Fibroblast of the conjunctiva (primary cell): ENCODE measurements around the gene KIAA1614.

Experiments used
- DNase-seq: peaks from one replicate; pipeline ENCODE4 v3.0.0-alpha.2; 2010; ENCODE audit warnings: low read depth

The KIAA1614 gene

DNA sequence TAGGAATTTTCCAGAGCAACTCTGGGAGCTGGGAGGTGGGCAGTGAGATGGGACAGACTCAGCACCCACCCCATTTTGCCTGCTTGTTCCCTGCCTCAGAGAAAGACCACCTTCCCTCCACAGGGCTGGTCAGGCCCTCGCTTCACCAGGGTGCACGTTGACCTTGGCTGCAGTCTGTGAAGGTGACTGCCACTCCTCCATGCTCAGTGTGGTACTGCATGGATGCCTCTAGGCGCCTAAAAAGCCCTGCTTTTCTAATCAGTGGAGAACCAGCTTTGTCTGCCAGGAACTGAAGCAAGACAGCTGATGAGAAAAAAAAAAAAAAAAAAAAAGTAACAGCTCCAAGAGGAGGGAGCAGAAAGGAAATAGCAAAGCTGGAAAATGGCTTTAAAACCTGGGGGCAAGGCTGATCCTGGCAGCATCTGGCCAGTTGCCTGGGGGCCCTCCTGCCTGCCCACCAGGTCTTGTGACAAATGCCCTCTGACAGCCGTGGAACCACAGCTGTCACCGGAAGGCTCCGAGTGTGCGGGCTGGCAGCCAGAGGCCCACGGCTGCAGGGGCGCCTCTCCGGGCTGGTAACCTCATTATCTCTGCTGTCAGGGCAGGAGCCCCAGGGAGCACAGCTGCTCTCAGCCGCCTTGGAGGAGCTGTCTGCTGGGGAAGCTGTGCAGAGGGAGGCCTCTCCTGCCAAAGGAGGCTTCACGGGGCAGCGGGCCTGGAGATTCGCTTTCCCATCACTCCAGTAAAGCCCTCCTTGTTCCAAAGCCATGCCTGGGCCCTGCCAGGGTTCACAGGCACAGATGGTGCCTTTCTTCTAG, 13.7 kb downstream of the KIAA1614 start:
- DNase-seq: no peak

DNA sequence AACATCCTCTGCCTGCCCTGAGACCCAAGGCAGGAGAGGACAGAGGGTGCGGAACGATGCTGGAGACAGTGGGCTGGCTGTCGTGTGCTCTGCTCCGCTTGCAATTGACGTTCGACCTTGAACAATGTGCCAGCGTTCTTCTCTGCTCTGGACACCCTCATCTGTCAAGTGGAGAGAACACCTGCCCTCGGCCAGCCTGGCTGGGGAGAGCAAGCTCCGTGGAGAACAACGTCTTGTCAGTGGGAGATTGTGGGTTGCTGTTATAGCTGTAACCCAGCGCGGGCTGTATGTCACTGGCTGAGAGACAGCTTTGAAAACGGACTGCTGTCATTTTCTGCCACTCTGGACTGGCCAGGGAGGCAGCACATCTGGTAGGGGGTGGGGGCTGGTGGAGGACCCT, 14.7 kb downstream of the KIAA1614 start:
- DNase-seq: no peak

GRCh38 chr1:180927841-180928240, 15.1 kb downstream of the KIAA1614 start:
- no peak for DNase-seq

- DNase-seq: no peak
Measured at GRCh38 chr1:180928331-180929230, 15.9 kb downstream of the KIAA1614 start.

DNA sequence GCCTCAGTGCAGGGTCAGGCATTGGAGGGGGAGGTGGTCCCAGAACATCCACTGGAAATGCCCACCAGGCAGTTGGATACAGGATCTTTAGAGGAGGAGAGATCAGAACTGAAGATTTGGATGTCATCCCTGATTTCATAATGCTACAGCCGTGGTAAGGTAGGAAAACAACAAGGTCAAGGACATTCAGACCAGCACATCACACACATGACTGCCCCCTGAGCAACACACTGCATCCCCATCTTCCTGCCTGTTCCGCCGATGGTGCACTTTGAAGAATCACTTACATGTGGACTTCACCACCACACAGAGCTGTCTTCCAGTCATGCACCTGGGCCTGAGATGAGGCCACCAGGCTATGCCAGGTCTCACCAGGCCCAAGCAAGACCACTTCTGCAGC, 16.7 kb downstream of the KIAA1614 start:
- no peak for DNase-seq

GRCh38 chr1:180930687-180931086, 18.0 kb downstream of the KIAA1614 start:
- DNase-seq: no peak

GRCh38 chr1:180931529-180931928, 18.8 kb downstream of the KIAA1614 start:
- no peak for DNase-seq

GRCh38 chr1:180932378-180932777, 19.7 kb downstream of the KIAA1614 start:
- DNase-seq: no peak

DNA sequence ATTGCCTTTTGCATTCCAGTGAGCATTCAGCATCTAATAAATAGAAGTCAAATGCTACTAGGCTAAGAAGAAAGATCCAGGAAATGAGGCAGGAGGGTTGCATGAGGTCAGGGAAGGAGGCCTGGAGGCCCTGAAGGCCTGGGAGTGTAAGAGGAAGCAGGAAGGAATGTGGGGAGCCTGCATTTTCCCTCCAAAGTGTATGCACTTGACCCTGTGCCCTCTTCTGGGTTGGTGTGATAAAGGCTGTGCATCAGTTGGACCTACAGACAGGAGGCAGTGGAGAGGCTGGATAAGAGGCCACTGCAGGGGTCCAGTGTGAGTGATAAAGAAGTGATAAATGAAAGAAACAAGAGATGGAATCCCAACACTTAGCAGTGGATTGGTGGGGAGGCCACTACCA, 20.4 kb downstream of the KIAA1614 start:
- no peak for DNase-seq

DNA sequence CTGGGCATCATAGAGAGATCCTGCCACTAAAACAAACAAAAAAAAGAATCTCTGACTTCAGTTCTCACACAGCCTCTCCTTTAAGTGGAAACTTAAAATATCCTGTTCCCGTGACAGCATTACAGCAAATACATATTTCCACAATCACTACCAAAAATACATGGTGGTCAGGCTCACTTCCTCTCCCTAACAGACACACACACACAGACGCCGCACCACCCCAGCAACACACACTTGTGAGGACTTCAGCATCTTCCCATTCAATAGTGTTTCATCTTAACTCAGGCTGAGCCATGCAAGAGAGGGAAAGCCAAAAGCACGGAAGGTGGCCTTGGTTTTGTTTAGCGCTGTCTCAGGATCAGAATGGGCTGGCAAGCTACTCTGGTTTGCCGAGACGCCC, 21.9 kb downstream of the KIAA1614 start:
- no peak for DNase-seq

- no peak for DNase-seq
Measured at GRCh38 chr1:180935326-180936109, 22.8 kb downstream of the KIAA1614 start.

DNA sequence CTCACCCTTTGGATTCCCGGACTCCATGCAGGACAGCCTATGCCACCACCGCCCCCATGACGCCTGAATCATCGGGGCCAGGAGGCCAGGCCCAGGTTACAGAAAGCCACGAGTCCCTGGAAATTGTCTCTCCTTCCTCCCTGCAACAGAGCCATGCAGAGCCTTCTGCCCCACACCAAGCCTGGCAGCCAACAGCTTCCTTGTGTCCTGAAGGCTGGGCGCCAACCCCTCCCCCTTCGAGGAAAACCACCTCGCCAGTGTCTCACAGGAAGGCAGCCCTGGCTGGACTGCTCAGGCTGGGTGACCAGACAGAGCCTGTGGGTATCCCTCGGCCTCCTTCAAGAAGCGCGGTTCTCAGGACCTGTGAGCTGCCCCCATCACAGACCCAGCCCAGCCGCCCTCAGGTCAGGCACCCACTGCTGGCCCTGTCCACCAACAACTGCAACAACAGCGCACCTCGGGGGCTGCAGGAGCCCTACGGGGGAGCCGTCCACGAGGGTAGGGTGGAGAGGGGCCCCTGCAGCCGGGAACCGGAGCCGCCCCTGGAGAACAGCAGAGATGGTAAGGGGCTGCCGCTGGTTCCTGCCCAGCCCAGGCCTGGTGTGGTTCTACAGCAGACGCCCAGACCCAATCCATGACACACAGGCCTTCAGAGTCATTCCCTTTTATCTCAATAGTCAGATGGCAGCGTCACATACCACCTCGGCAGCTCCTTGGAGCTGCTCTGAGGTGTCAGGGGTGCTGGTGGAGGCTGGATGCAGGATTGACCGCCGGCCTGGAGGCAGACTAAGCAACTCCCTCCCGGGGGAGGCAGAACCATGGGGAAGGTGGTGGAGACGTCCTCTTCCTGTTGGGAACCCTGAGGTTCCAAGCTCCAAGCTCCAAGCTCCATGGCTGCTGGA, 23.7 kb downstream of the KIAA1614 start:
- DNase-seq: no peak

GRCh38 chr1:180937012-180937372, 24.3 kb downstream of the KIAA1614 start:
- no peak for DNase-seq

DNA sequence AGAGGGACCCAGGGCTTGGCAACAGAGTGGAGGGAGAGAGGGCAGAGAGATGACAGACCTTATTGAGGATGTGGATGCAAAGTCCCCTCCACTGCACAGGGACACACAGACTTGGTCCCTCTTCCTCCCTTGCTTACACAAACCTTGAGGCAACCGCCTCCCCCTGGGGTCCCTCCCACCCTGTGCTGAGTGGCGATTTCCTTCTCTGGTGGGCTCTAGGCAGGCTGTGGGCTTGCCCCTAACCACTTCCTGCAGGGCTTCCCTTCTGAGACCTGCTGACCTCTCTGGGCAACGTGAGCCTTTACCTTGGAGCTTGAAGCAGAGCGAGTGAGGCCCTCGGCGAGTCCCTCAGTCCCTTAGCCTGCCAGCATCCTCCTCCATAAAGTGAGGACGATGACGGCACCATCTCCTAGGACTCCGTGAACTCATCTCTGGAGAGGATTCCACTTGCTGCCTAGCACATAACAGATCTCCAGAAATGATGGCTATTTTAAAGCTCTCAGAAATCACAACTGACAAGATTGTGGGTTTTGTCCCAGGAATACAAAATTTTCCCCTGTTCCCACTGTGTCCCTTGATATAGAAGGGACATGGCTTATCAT, 25.0 kb downstream of the KIAA1614 start:
- DNase-seq: no peak

DNA sequence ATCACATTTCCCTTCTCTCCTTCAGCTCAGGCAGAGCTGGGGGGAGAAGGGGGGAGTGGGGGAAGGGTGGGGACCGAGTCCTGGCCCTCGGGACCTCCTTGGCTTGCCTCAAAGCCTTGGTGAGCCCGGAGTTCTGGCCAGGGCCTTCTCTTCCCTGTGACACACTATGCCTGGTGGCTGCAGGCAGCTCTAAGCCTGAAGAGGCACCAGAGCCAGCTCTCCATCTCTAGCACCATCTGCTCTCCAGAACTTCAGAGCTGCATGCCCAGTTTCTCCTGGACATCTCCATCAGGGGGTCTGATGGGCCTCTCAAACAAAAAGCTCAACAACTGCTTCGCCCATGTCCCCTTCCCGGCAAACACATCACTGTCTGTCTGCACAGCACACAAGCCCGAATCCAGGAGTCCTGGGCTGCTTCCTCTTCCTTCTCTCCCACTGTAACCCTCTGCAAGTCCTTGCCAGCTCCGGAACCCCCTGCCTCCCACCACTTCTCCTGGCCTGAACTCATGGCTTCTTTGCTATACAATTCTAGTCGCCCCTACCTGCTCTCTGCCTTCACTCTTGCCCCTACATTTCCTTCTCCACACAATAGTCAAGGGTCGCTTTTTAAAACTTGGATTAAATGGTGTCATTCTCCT, 26.5 kb downstream of the KIAA1614 start:
- DNase-seq: no peak

DNA sequence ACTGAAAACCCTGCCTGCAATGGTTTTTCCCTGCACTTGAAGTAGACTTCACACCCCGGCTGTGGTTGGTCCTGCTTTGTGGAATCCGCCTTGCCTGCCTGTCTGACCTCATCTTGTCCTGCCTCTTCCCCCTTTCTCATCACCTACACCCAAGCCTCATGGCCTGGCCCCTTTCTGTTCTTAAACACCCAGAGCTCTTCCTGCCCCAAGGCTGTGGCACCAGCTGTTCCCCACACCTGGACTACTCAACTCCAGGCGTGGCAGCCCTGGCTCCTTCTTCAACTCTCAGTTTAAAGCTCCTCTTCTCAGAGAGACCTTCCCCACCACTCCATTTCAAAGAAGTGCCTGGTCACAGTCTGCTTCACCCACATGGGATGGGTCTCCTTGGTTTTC, 27.0 kb downstream of the KIAA1614 start:
- no peak for DNase-seq

- no peak for DNase-seq
Measured at GRCh38 chr1:180940445-180940844, 27.7 kb downstream of the KIAA1614 start.

DNA sequence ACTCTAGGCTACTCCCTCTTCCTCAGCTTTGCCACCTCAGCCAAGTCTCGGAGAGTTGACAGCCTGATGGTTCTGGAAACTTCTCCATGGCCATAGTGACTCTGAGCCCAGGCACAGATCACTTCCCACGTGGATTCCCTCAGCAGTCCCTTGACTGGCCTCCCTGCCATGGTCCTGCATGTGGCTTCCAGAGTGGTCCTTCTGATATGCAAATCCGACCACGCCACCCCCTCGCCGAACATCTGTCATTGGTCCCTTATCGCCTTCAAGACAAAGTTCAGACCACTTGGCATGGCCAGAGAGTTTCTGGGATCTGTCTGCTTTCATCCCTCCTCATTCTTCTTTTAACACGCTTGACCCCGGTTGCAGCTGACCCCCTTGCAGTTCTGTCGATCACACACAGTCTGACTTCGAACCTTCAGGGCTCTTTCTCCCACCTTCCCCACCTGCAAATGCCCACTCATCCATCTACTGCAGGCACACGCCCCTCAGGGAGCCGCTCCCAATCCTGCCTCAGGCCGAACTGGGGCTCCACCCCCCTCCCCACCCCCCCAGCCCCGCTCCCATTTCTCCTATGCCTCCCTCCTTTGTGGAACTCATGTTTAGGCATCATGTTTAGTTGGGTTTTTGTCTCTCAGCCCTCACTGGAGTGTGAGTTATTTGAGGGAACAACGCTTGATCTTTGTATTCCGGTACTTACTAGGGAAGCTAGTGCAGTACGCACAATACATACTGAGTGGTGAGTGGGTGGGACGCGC, 29.0 kb downstream of the KIAA1614 start:
- DNase-seq: no peak

- no peak for DNase-seq
Measured at GRCh38 chr1:180945151-180945550, 32.5 kb downstream of the KIAA1614 start.

DNA sequence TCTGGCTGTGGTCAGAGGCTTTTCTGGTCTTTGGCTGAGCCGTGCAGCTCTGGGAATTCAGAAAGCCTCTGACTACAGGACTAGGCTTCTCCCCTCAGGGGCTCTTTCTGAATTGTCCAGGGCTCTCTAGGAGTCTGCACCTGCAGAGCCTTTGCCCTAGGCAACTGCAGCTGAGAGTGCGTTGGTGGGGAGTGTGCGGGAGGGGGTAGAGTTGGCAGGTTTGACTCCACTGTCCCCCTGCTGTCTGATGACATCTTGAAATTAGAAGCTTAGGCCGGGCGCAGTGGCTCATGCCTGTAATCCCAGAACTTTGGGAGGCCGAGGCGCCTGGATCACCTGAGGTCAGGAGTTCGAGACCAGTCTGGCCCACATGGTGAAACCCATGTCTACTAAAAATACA, 32.9 kb downstream of the KIAA1614 start:
- DNase-seq: no peak
